ENCODE results near the gene IGSF21. TPM values are rescaled to one million over a fixed set of nuclear protein-coding genes. Genes with fewer than 3 reads are reported as not detected.

IGSF21 gene
- total RNA-seq, 2 experiments from 2014 or later, result not detected

GRCh38 chr1:18144916-18145647 is 37.5 kb downstream of the IGSF21 start:
- no peak overlapping the region for H3K27ac Mint-ChIP-seq
- DNase-seq, result no peak
- CTCF ChIA-PET, result no interaction called here
- H3K9me3 Mint-ChIP-seq, result no peaks in the 10 kb centered on the region
- H3K36me3 Mint-ChIP-seq (ENCODE audit: low read depth), result no peaks in the 10 kb centered on the region
- intact Hi-C loops (cut with micrococcal nuclease), result no loop called here
- H3K4me1 Mint-ChIP-seq (ENCODE audit: low read depth), result no peaks in the 10 kb centered on the region
- no peak overlapping the region for H3K4me3 Mint-ChIP-seq
- H3K27me3 Mint-ChIP-seq (ENCODE audit: low read depth), result peaks cover 2% of the 10 kb centered on the region

GRCh38 chr1:18145851-18146618 is 38.4 kb downstream of the IGSF21 start:
- intact Hi-C loops (cut with micrococcal nuclease), result no loop called here
- no peak for DNase-seq
- Mint-ChIP-seq H3K27me3 (ENCODE audit: low read depth) (no peaks in the 10 kb centered on the region), H3K4me1 (ENCODE audit: low read depth) (no peaks in the 10 kb centered on the region), H3K27ac (no peak overlapping the region), H3K36me3 (ENCODE audit: low read depth) (no peaks in the 10 kb centered on the region), H3K4me3 (no peak overlapping the region), H3K9me3 (no peaks in the 10 kb centered on the region)
- CTCF ChIA-PET, result no interaction called here

- H3K4me3 Mint-ChIP-seq, result no peak overlapping the region
- intact Hi-C loops (cut with micrococcal nuclease), result no loop called here
- CTCF ChIA-PET, result no interaction called here
Measured at GRCh38 chr1:18146886-18147285, 39.3 kb downstream of the IGSF21 start.

DNA sequence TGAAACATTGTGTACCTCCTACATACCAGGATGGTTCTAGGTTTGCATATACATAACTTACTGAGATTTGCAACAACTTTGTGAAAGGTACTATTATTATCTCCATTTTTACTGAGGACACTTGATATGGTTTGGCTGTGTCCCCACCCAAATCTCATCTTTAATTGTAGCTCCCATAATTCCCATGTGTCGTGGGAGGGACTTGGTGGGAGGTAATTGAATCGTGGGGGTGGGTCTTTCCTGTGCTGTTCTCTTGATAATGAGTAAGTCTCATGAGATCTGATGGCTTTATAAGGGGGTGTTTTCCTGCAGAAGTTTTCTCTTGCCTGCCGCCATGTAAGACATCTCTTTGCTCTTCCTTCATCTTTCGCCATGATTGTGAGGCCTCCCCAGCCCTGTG is 40.1 kb downstream of the IGSF21 start:
- H3K27ac Mint-ChIP-seq, result no peak overlapping the region
- no peak overlapping the region for H3K4me3 Mint-ChIP-seq
- CTCF ChIA-PET, result no interaction called here

More at GRCh38 chr1:18146886-18147285, 39.3 kb downstream of the IGSF21 start:
- no peak for DNase-seq
- Mint-ChIP-seq H3K27me3 (ENCODE audit: low read depth) (no peaks in the 10 kb centered on the region), H3K27ac (no peak overlapping the region), H3K4me1 (ENCODE audit: low read depth) (no peaks in the 10 kb centered on the region), H3K36me3 (ENCODE audit: low read depth) (no peaks in the 10 kb centered on the region), H3K9me3 (no peaks in the 10 kb centered on the region)

DNA sequence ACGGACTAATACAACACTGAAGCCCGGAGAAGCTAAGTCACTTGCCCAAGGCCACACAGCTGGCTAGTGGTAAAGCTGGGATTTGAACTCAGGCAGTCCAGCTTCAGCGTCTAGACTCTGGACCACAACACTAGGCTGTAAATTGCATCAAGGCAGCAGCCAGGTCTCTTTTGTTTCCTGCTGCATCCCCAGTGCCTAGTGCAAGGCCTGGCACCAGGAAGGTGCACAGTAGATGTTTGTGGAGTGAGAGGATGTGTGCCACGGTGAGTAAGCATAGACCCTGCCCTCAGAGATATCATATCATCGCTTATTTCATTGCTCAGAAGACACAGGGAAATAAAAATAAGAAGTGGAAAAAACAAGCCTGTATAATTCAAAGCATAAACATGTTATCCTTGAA is 40.9 kb downstream of the IGSF21 start:
- H3K4me1 Mint-ChIP-seq (ENCODE audit: low read depth), result no peaks in the 10 kb centered on the region
- DNase-seq, result no peak
- CTCF ChIA-PET, result no interaction called here
- H3K4me3 Mint-ChIP-seq, result no peak overlapping the region
- H3K27me3 Mint-ChIP-seq (ENCODE audit: low read depth), result no peaks in the 10 kb centered on the region
- no peaks in the 10 kb centered on the region for H3K36me3 Mint-ChIP-seq (ENCODE audit: low read depth)
- H3K27ac Mint-ChIP-seq, result no peak overlapping the region
- H3K9me3 Mint-ChIP-seq, result no peaks in the 10 kb centered on the region
- intact Hi-C loops (cut with micrococcal nuclease), result no loop called here

More for the DNA sequence above, 40.1 kb downstream of the IGSF21 start:
- no peaks in the 10 kb centered on the region for H3K4me1 Mint-ChIP-seq (ENCODE audit: low read depth)
- no peaks in the 10 kb centered on the region for H3K36me3 Mint-ChIP-seq (ENCODE audit: low read depth)
- intact Hi-C loops (cut with micrococcal nuclease), result no loop called here
- H3K27me3 Mint-ChIP-seq (ENCODE audit: low read depth), result no peaks in the 10 kb centered on the region
- DNase-seq, result no peak
- no peaks in the 10 kb centered on the region for H3K9me3 Mint-ChIP-seq

GRCh38 chr1:18149027-18149641 is 41.5 kb downstream of the IGSF21 start:
- no peaks in the 10 kb centered on the region for H3K27me3 Mint-ChIP-seq (ENCODE audit: low read depth)
- intact Hi-C loops (cut with micrococcal nuclease), result no loop called here
- CTCF ChIA-PET, result no interaction called here

GRCh38 chr1:18151436-18152122 is 44.0 kb downstream of the IGSF21 start:
- Mint-ChIP-seq H3K4me1 (ENCODE audit: low read depth) (no peaks in the 10 kb centered on the region), H3K9me3 (no peaks in the 10 kb centered on the region), H3K27ac (no peak overlapping the region), H3K27me3 (ENCODE audit: low read depth) (peaks cover 2% of the 10 kb centered on the region), H3K4me3 (no peak overlapping the region), H3K36me3 (ENCODE audit: low read depth) (no peaks in the 10 kb centered on the region)
- CTCF ChIA-PET, result no interaction called here
- intact Hi-C loops (cut with micrococcal nuclease), result no loop called here
- DNase-seq, result no peak

More at GRCh38 chr1:18149027-18149641, 41.5 kb downstream of the IGSF21 start:
- H3K36me3 Mint-ChIP-seq (ENCODE audit: low read depth), result no peaks in the 10 kb centered on the region
- no peaks in the 10 kb centered on the region for H3K4me1 Mint-ChIP-seq (ENCODE audit: low read depth)
- no peak overlapping the region for H3K27ac Mint-ChIP-seq
- H3K9me3 Mint-ChIP-seq, result no peaks in the 10 kb centered on the region
- H3K4me3 Mint-ChIP-seq, result no peak overlapping the region
- DNase-seq, result no peak

- Mint-ChIP-seq H3K36me3 (ENCODE audit: low read depth) (no peaks in the 10 kb centered on the region), H3K27ac (no peak overlapping the region), H3K27me3 (ENCODE audit: low read depth) (peaks cover 8% of the 10 kb centered on the region), H3K4me1 (ENCODE audit: low read depth) (no peaks in the 10 kb centered on the region), H3K9me3 (no peaks in the 10 kb centered on the region), H3K4me3 (no peak overlapping the region)
- CTCF ChIA-PET, result no interaction called here
- DNase-seq, result no peak
- intact Hi-C loops (cut with micrococcal nuclease), result no loop called here
Measured at GRCh38 chr1:18154430-18155194, 47.0 kb downstream of the IGSF21 start.

DNA sequence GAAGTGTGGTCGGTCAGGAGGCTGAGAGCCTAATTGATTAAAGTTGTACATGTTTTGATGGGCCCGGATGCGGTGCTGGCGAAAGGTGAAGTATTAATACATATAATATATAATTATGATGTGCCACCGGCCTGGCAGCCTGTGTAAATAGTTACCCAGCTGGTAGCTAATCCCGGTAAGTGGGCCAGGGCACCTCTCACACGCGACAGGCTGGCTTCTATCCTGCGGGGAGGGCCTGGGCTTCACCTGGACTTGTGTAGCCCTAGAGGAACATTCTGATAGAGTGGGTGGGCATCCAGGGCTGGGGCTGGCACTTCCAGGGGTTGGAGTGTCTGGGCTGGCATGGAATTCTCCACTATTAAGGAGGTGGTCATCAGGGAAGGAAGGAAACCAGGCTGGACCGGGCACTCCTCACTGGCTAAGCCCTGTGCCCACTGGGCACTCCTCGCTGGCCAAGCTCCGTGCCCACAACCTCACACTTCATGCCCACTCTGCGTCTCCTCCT is 48.3 kb downstream of the IGSF21 start:
- no peaks in the 10 kb centered on the region for H3K36me3 Mint-ChIP-seq (ENCODE audit: low read depth)
- no peak overlapping the region for H3K4me3 Mint-ChIP-seq
- CTCF ChIA-PET, result no interaction called here
- H3K27ac Mint-ChIP-seq, result no peak overlapping the region
- intact Hi-C loops (cut with micrococcal nuclease), result no loop called here
- no peaks in the 10 kb centered on the region for H3K9me3 Mint-ChIP-seq
- no peaks in the 10 kb centered on the region for H3K4me1 Mint-ChIP-seq (ENCODE audit: low read depth)
- H3K27me3 Mint-ChIP-seq (ENCODE audit: low read depth), result peaks cover 8% of the 10 kb centered on the region
- DNase-seq, result no peak

- Mint-ChIP-seq H3K27me3 (ENCODE audit: low read depth) (peaks cover 8% of the 10 kb centered on the region), H3K36me3 (ENCODE audit: low read depth) (no peaks in the 10 kb centered on the region)
- intact Hi-C loops (cut with micrococcal nuclease), result no loop called here
Measured at GRCh38 chr1:18157352-18157751, 49.8 kb downstream of the IGSF21 start.

DNA sequence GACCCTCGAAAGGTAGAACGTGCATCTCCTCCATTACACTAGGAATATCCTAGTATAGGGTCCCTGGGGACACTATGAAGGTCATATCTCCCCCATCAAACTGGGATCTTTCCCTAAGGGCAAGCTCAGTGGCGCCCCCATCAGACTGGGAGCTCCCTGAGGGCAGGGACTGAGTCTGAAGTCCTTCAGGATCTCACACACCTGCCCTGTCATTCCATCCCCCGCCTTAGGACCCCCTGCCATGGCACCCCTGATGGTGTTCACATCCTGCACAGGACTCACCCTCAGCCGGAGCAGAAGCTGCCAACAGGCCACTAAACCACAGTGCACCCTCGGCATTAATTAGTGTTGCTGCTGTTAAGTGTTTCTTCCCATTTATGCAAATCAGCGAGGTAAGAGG is 50.4 kb downstream of the IGSF21 start:
- Mint-ChIP-seq H3K4me1 (ENCODE audit: low read depth) (no peaks in the 10 kb centered on the region), H3K27me3 (ENCODE audit: low read depth) (peaks cover 8% of the 10 kb centered on the region), H3K36me3 (ENCODE audit: low read depth) (no peaks in the 10 kb centered on the region), H3K27ac (no peak overlapping the region), H3K4me3 (no peak overlapping the region), H3K9me3 (no peaks in the 10 kb centered on the region)
- CTCF ChIA-PET, result no interaction called here
- intact Hi-C loops (cut with micrococcal nuclease), result no loop called here
- DNase-seq, result no peak

More at GRCh38 chr1:18157352-18157751, 49.8 kb downstream of the IGSF21 start:
- no peaks in the 10 kb centered on the region for H3K4me1 Mint-ChIP-seq (ENCODE audit: low read depth)
- no peak overlapping the region for H3K27ac Mint-ChIP-seq
- no peak overlapping the region for H3K4me3 Mint-ChIP-seq
- no peaks in the 10 kb centered on the region for H3K9me3 Mint-ChIP-seq
- CTCF ChIA-PET, result no interaction called here
- no peak for DNase-seq

DNA sequence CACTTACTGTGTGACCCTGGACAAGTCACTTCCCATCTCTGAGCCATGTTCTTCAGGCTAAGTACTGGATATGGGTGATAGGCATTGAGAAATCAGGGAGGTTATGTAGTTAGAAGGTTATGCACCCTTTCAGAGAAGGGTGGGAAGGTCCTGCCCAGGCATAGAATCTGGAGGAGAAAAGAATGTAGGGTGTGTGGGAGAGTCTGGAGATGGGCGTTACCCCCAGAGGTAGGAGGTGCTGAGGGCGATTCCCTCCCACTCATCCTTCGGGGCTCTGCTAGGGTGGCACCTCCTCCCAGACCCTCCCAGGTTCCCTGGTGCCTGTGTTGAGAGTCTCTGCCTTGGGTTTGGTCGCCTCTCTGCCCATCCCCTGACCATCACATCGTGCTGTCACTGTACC is 51.1 kb downstream of the IGSF21 start:
- CTCF ChIA-PET, result interaction anchor here (0.5 kb wide), 1 partner anchor 339 kb away, joined by 3 read pairs; no protein-coding TSS in a partner anchor
- Mint-ChIP-seq H3K9me3 (no peaks in the 10 kb centered on the region), H3K4me3 (no peak overlapping the region), H3K4me1 (ENCODE audit: low read depth) (no peaks in the 10 kb centered on the region), H3K36me3 (ENCODE audit: low read depth) (no peaks in the 10 kb centered on the region), H3K27ac (no peak overlapping the region), H3K27me3 (ENCODE audit: low read depth) (peaks cover 8% of the 10 kb centered on the region)
- no peak for DNase-seq
- intact Hi-C loops (cut with micrococcal nuclease), result no loop called here

All from activated naive CD4-positive, alpha-beta T cell treated with anti-CD3 and anti-CD28 coated beads for 36 hours (primary cell).